ENCODE measurements around the gene COBLL1.

DNA sequence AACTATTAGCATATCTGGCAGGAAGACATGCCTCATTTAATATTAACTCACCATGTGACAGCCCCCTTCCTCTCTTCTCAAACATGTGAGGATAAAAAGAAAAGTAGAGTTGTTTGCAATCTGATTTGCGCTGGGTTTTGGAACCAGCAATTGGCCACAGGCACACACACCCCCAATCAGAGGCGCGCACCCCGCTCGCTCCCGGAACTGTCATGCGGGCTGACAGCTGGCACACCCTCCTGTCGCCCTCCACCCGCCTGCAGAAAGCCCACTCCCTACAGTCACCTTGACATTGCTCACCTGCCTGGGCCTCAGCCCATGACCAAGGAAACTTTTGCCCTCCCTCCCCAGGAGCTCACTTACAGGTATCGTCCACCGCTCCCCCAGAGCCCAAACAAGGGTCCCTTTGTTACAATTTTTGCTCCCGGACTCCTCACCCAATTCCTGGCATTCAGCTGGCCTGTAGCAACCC, 1.1 kb downstream of the COBLL1 start:
- TF ChIP-seq POLR2A (IDR thresholded peaks at IDR 0.05) = no peak
- TF ChIP-seq, protein P1, sequence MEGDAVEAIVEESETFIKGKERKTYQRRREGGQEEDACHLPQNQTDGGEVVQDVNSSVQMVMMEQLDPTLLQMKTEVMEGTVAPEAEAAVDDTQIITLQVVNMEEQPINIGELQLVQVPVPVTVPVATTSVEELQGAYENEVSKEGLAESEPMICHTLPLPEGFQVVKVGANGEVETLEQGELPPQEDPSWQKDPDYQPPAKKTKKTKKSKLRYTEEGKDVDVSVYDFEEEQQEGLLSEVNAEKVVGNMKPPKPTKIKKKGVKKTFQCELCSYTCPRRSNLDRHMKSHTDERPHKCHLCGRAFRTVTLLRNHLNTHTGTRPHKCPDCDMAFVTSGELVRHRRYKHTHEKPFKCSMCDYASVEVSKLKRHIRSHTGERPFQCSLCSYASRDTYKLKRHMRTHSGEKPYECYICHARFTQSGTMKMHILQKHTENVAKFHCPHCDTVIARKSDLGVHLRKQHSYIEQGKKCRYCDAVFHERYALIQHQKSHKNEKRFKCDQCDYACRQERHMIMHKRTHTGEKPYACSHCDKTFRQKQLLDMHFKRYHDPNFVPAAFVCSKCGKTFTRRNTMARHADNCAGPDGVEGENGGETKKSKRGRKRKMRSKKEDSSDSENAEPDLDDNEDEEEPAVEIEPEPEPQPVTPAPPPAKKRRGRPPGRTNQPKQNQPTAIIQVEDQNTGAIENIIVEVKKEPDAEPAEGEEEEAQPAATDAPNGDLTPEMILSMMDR (IDR thresholded peaks at IDR 0.05) = no peak

Measured in heart left ventricle (tissue), 13 donors.